ENCODE data around the gene GATA3.
A peak's percentile ranks its signal among the peaks of the same experiment; 100 is the strongest.

The GATA3 gene

GRCh38 chr10:8064436-8064835, 9.9 kb downstream of the GATA3 start:
- DNase-seq (ENCODE audit: low read depth in 2 of 2) = no peak

GRCh38 chr10:8065651-8066050, 11.2 kb downstream of the GATA3 start:
- DNase-seq (ENCODE audit: low read depth in 2 of 2) = no peak

- DNase-seq (ENCODE audit: low read depth in 2 of 2) = no peak
Measured at GRCh38 chr10:8066124-8066523, 11.6 kb downstream of the GATA3 start.

GRCh38 chr10:8066797-8067196, 12.3 kb downstream of the GATA3 start:
- no peak for DNase-seq (ENCODE audit: low read depth in 2 of 2)

GRCh38 chr10:8069108-8069507, 14.6 kb downstream of the GATA3 start:
- DNase-seq (ENCODE audit: low read depth in 2 of 2) = no peak

- no peak for DNase-seq (ENCODE audit: low read depth in 2 of 2)
Measured at GRCh38 chr10:8069627-8070026, 15.1 kb downstream of the GATA3 start.

GRCh38 chr10:8070440-8070839, 16.0 kb downstream of the GATA3 start:
- no peak for DNase-seq (ENCODE audit: low read depth in 2 of 2)

- DNase-seq (ENCODE audit: low read depth in 2 of 2) = no peak
Measured at GRCh38 chr10:8071006-8071405, 16.5 kb downstream of the GATA3 start.

- no peak for DNase-seq (ENCODE audit: low read depth in 2 of 2)
Measured at GRCh38 chr10:8071666-8072065, 17.2 kb downstream of the GATA3 start.

GRCh38 chr10:8072211-8072610, 17.7 kb downstream of the GATA3 start:
- DNase-seq (ENCODE audit: low read depth in 2 of 2) = no peak

- no peak for DNase-seq (ENCODE audit: low read depth in 2 of 2)
Measured at GRCh38 chr10:8073691-8074416, 19.4 kb downstream of the GATA3 start.

- no peak for DNase-seq (ENCODE audit: low read depth in 2 of 2)
Measured at GRCh38 chr10:8074881-8075280, 20.4 kb downstream of the GATA3 start.

GRCh38 chr10:8075282-8076260, 21.1 kb downstream of the GATA3 start:
- DNase-seq (ENCODE audit: low read depth in 2 of 2) = no peak

GRCh38 chr10:8076933-8077332, 22.4 kb downstream of the GATA3 start:
- DNase-seq (ENCODE audit: low read depth in 2 of 2) = no peak

GRCh38 chr10:8078027-8078426, 23.5 kb downstream of the GATA3 start:
- no peak for DNase-seq (ENCODE audit: low read depth in 2 of 2)

GRCh38 chr10:8079126-8079525, 24.6 kb downstream of the GATA3 start:
- no peak for DNase-seq (ENCODE audit: low read depth in 2 of 2)

- DNase-seq (ENCODE audit: low read depth in 2 of 2) = no peak
Measured at GRCh38 chr10:8084799-8085198, 30.3 kb downstream of the GATA3 start.

- no peak for DNase-seq (ENCODE audit: low read depth in 2 of 2)
Measured at GRCh38 chr10:8085251-8085650, 30.8 kb downstream of the GATA3 start.

- no peak for DNase-seq (ENCODE audit: low read depth in 2 of 2)
Measured at GRCh38 chr10:8086315-8086714, 31.8 kb downstream of the GATA3 start.

GRCh38 chr10:8088504-8088903, 34.0 kb downstream of the GATA3 start:
- DNase-seq (ENCODE audit: low read depth in 2 of 2) = peak in 1 of 2 donors; percentile 4

GRCh38 chr10:8092428-8092827, 37.9 kb downstream of the GATA3 start:
- no peak for DNase-seq (ENCODE audit: low read depth in 2 of 2)

GRCh38 chr10:8095959-8096358, 41.5 kb downstream of the GATA3 start:
- DNase-seq (ENCODE audit: low read depth in 2 of 2) = no peak

GRCh38 chr10:8096931-8097330, 42.4 kb downstream of the GATA3 start:
- no peak for DNase-seq (ENCODE audit: low read depth in 2 of 2)

All from stimulated activated CD8-positive, alpha-beta memory T cell treated with anti-CD3 and anti-CD28 coated beads, Interleukin-2, amount 100 ng/mL, for 1 hour (primary cell).